Hepatocyte (in vitro differentiated cells): ENCODE measurements around the gene PTGES2. TPM values are rescaled to one million over a fixed set of nuclear protein-coding genes. Genes with fewer than 3 reads are reported as not detected.

Experiments used
- DNase-seq: peaks from one replicate; pipeline ENCODE4 v3.0.0-alpha.2; 2016; ENCODE audit warnings: low spot score
- H2AFZ ChIP-seq: fragments of 200-600 bp; sonication (generic); 2 replicates; pipeline ENCODE4 v1.6.0; 2016; ENCODE audit warnings: antibody characterized with exemption, mild to moderate bottlenecking
- H3K27ac ChIP-seq: fragments of 200-600 bp; sonication (generic); 2 replicates; pipeline ENCODE4 v1.5.1; 2016; ENCODE audit warnings: mild to moderate bottlenecking
- H3K27me3 ChIP-seq: fragments of 200-600 bp; sonication (generic); 2 replicates; pipeline ENCODE4 v1.6.1; 2016
- H3K36me3 ChIP-seq: fragments of 200-600 bp; sonication (generic); replicated peaks from 2 replicates; pipeline ENCODE4 v1.5.1; 2016; ENCODE audit warnings: low read depth; ENCODE audit not compliant: insufficient read depth
- H3K4me1 ChIP-seq: fragments of 200-600 bp; sonication (generic); 2 replicates; pipeline ENCODE4 v1.5.1; 2016; ENCODE audit warnings: mild to moderate bottlenecking, moderate library complexity; ENCODE audit not compliant: insufficient read depth
- H3K4me2 ChIP-seq: fragments of 200-600 bp; sonication (generic); 2 replicates; pipeline ENCODE4 v1.6.0; 2016
- H3K4me3 ChIP-seq: fragments of 200-600 bp; sonication (generic); 2 replicates; pipeline ENCODE4 v1.5.1; 2016; ENCODE audit warnings: mild to moderate bottlenecking
- H3K79me2 ChIP-seq: fragments of 200-600 bp; sonication (generic); 2 replicates; pipeline ENCODE4 v1.6.0; 2017; ENCODE audit warnings: mild to moderate bottlenecking
- H3K9me2 ChIP-seq: fragments of 200-600 bp; sonication (generic); replicated peaks from 2 replicates; pipeline ENCODE4 v1.6.0; 2017; ENCODE audit warnings: mild to moderate bottlenecking; ENCODE audit not compliant: insufficient read depth
- H3K9me3 ChIP-seq: fragments of 200-600 bp; sonication (generic); 2 replicates; pipeline ENCODE4 v1.5.1; 2016; ENCODE audit warnings: low read depth, mild to moderate bottlenecking
- H4K20me1 ChIP-seq: fragments of 200-600 bp; sonication (generic); 2 replicates; pipeline ENCODE4 v1.6.0; 2016; ENCODE audit warnings: mild to moderate bottlenecking; ENCODE audit not compliant: insufficient read depth, poor library complexity, severe bottlenecking
- CTCF ChIP-seq: fragments of 200-600 bp; sonication (generic); IDR thresholded peaks from 2 replicates; pipeline ENCODE4 v1.5.1; 2016; ENCODE audit warnings: antibody characterized with exemption, mild to moderate bottlenecking; ENCODE audit not compliant: poor library complexity
- EZH2 ChIP-seq: fragments of 200-600 bp; sonication (generic); IDR thresholded peaks from 2 replicates; pipeline ENCODE4 v1.6.1; 2016; ENCODE audit warnings: antibody characterized with exemption, mild to moderate bottlenecking, borderline replicate concordance
- EZH2phosphoT487 ChIP-seq: fragments of 200-600 bp; sonication (generic); IDR thresholded peaks from one replicate; pipeline ENCODE4 v1.6.1; 2018; ENCODE audit warnings: antibody characterized with exemption, mild to moderate bottlenecking, low read depth, moderate library complexity; ENCODE audit not compliant: unreplicated experiment, severe bottlenecking
- WGBS: methylation state at CpG from one replicate; pipeline ENCODE4 v1.1.6; 2016; ENCODE audit warnings: low lambda C conversion rate; ENCODE audit errors: missing lambda C conversion rate; 5-methylcytosine and 5-hydroxymethylcytosine counted together
- polyA plus RNA-seq: library from polyadenylated mRNA; unstranded; fragments of >200 nt; fragmentation: Nextera tagmentation; extraction: Ambion mirVana; gene quantifications from 2 replicates; pipeline ENCODE4 v1.2.1, GENCODE V29; 2016
- total RNA-seq: library from RNA; depleted of rRNA; stranded (reverse); fragments of >200 nt; gene quantifications from 2 replicates; pipeline ENCODE4 v1.2.3, GENCODE V29; 2014

PTGES2 gene
- total and polyA plus RNA-seq, 2 experiments from 2014 or later: 29.4 to 68.1 TPM

- Histone ChIP-seq H3K9me2 (no peaks in the 10 kb centered on the region), H3K36me3 (no peaks in the 10 kb centered on the region), H3K79me2 (no peaks in the 10 kb centered on the region), H3K27me3 (no peaks in the 10 kb centered on the region), H3K27ac (peak overlapping the region; percentile 19), H3K9me3 (no peaks in the 10 kb centered on the region), H2AFZ (no peak overlapping the region), H3K4me2 (no peak overlapping the region), H4K20me1 (no peaks in the 10 kb centered on the region), H3K4me3 (no peak overlapping the region), H3K4me1 (peaks cover 10% of the 10 kb centered on the region)
- TF ChIP-seq CTCF (no peak), EZH2phosphoT487 (no peak), EZH2 (no peak)
- WGBS: 86% methylated on average over 13 of the region's 13 CpGs
- DNase-seq: no peak
These were observed 18.4 kb upstream of the PTGES2 start for GRCh38 chr9:128145951-128146351.

- no peak for TF ChIP-seq EZH2phosphoT487
- no peak for TF ChIP-seq CTCF
- no peak for TF ChIP-seq EZH2
- Histone ChIP-seq H3K4me2 (no peak overlapping the region), H3K36me3 (no peaks in the 10 kb centered on the region), H3K27me3 (no peaks in the 10 kb centered on the region), H4K20me1 (no peaks in the 10 kb centered on the region), H3K27ac (no peak overlapping the region), H3K4me3 (no peak overlapping the region), H3K4me1 (peaks cover 10% of the 10 kb centered on the region), H3K79me2 (no peaks in the 10 kb centered on the region), H3K9me3 (no peaks in the 10 kb centered on the region), H2AFZ (no peak overlapping the region), H3K9me2 (no peaks in the 10 kb centered on the region)
- no peak for DNase-seq
- WGBS: 74% methylated on average over 8 of the region's 8 CpGs
These were observed 18.0 kb upstream of the PTGES2 start for GRCh38 chr9:128145536-128145935.

GRCh38 chr9:128144239-128145181 lies 17.0 kb upstream of the PTGES2 start:
- Histone ChIP-seq H3K27ac (no peak overlapping the region), H3K27me3 (no peaks in the 10 kb centered on the region), H3K79me2 (no peaks in the 10 kb centered on the region), H4K20me1 (no peaks in the 10 kb centered on the region), H3K36me3 (no peaks in the 10 kb centered on the region), H2AFZ (no peak overlapping the region), H3K4me3 (no peak overlapping the region), H3K9me2 (no peaks in the 10 kb centered on the region), H3K4me1 (peaks cover 10% of the 10 kb centered on the region), H3K4me2 (no peak overlapping the region), H3K9me3 (no peaks in the 10 kb centered on the region)
- TF ChIP-seq EZH2phosphoT487: no peak
- TF ChIP-seq CTCF: no peak
- no peak for TF ChIP-seq EZH2
- no peak for DNase-seq
- 90% methylated on average over 16 of the region's 22 CpGs for WGBS
